HG03103 (cell line): ENCODE results near the gene MUC2.
"Not testable (repeated sequence)": the region's sequence is repeated elsewhere in the genome, so short reads cannot be mapped to it uniquely, and the experiment has no call there.

ENCODE experiments used
- ATAC-seq: cut with Tn5 transposase; IDR thresholded peaks from one replicate; pipeline ENCODE4 v1.9.1; 2021; ENCODE audit warnings: low read depth; ENCODE audit not compliant: unreplicated experiment

The MUC2 gene

GRCh38 chr11:1102221-1102971 is 27.7 kb downstream of the MUC2 start:
- ATAC-seq = no peak

GRCh38 chr11:1102996-1103395 is 28.3 kb downstream of the MUC2 start:
- no peak for ATAC-seq

- no peak for ATAC-seq
These were observed 29.0 kb downstream of the MUC2 start for GRCh38 chr11:1103401-1104360.

GRCh38 chr11:1104411-1105182 is 29.9 kb downstream of the MUC2 start:
- no peak for ATAC-seq

- ATAC-seq = no peak
These were observed 30.5 kb downstream of the MUC2 start for GRCh38 chr11:1105183-1105565.

- ATAC-seq = no peak
These were observed 31.7 kb downstream of the MUC2 start for GRCh38 chr11:1106387-1106786.

GRCh38 chr11:1107316-1108245 is 32.9 kb downstream of the MUC2 start:
- ATAC-seq = no peak

GRCh38 chr11:1108246-1108900 is 33.7 kb downstream of the MUC2 start:
- ATAC-seq = no peak

GRCh38 chr11:1109101-1109917 is 34.6 kb downstream of the MUC2 start:
- ATAC-seq = no peak

- ATAC-seq = no peak
These were observed 35.4 kb downstream of the MUC2 start for GRCh38 chr11:1109918-1110705.

- ATAC-seq = no peak
These were observed 37.0 kb downstream of the MUC2 start for GRCh38 chr11:1111545-1112212.

- no peak for ATAC-seq
These were observed 37.9 kb downstream of the MUC2 start for GRCh38 chr11:1112351-1113191.

- no peak for ATAC-seq
These were observed 38.9 kb downstream of the MUC2 start for GRCh38 chr11:1113405-1114201.

- ATAC-seq = not testable (repeated sequence)
These were observed 40.6 kb downstream of the MUC2 start for GRCh38 chr11:1115292-1115691.

- no peak for ATAC-seq
These were observed 41.4 kb downstream of the MUC2 start for GRCh38 chr11:1116104-1116503.
